Stimulated activated CD4-positive, alpha-beta T cell treated with anti-CD3 and anti-CD28 coated beads, Interleukin-1b, Interleukin-23, amount 100 ng/mL, for 1 hour (primary cell): ENCODE data around the gene NAIF1.
"Not testable (repeated sequence)": the region's sequence is repeated elsewhere in the genome, so short reads cannot be mapped to it uniquely, and the experiment has no call there.

ENCODE experiments used
- DNase-seq, 2 donors: peaks; one replicate each; pipeline ENCODE4 v3.0.0-alpha.2; 2020; ENCODE audit warnings: low read depth in 2 of 2

Gene NAIF1

GRCh38 chr9:128085943-128086342 lies 18.8 kb upstream of the NAIF1 start:
- DNase-seq, result no peak

GRCh38 chr9:128084746-128085145 lies 17.6 kb upstream of the NAIF1 start:
- DNase-seq, result no peak

DNA sequence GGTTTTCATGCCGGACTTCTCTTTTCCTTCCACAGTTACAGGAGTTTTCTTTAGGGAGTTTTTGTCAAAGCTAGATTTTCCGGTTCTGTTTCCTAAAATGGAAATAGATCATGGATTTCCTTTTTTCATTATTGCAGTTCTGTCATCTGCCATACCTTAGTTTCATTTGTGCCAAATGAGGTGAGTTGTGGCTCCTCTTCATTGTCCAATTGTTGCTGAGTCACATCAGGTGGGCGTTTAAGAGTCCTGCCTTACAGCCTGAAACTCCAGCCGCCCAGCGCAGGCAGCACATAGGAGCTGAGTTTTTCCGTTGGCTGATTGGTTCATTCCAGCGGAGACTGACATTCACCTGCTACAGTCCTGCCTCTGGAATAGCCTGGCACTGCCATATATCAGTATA lies 15.0 kb upstream of the NAIF1 start:
- DNase-seq, result no peak

GRCh38 chr9:128081056-128081455 lies 13.9 kb upstream of the NAIF1 start:
- no peak for DNase-seq

DNA sequence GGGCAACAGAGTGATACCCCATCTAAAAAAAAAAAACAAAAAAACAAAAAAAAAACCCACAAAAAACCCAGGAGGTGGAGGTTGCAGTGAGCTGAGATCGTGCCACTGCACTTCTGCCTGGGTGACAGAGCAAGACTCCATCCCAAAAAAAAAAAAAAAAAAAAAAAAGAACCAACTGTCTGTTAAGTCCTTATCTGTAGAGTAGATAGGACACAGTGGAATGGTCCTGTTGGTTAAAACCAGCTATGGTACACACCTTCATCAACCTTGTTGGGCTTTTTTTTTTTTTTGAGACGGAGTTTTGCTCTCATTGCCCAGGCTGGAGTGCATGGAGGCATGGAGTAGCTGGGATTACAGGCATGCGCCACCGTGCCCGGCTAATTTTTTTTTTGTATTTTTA lies 13.1 kb upstream of the NAIF1 start:
- DNase-seq, result no peak

DNA sequence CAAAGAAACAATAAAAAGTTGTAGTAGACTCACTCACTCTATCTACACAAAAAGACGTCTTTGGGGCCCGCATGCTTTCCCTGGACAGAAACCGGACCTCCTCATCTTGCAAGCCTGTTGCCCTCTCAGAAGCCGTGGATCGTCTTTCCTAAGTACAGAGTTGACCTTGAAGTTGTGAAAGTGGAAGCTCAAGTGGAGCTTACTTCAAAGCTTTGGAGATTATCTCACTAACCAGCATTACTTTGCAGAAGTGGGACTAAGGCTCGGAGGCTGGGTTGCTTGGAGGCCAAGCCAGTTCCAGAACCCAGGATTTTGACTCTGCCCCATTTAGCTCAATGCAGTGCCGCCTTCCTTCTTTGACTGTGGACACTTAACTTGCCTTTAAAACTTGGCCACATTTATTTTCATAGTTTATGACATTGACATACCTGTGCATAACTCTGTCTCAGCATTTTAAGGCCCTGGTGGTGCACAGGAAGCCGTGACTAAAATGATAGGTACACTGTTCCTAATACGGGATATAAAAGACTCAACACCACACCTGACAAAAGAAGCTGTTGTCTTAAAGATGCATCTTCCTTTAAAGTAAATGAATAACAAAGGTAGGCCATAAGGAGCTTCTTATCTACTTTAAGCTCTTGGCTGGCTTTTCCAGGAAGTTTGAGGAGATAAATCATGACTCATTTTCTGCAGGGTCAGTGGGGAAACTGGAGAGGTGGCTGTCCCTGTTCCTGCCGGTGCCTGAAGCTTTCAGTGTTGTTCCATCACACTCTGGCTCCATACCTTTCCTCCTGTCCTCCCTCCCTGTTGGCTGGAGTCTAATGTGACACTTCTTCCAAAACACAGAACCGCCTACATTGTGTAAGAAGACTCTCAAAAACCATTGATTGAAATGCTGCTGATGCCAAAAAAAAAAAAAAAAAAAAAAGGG lies 11.6 kb upstream of the NAIF1 start:
- DNase-seq, result no peak

- DNase-seq, result no peak
These were observed 10.9 kb upstream of the NAIF1 start for GRCh38 chr9:128077847-128078503.

- no peak for DNase-seq
These were observed 6.2 kb upstream of the NAIF1 start for GRCh38 chr9:128073253-128073886.

GRCh38 chr9:128072144-128073021 lies 5.3 kb upstream of the NAIF1 start:
- DNase-seq, result peak in 1 of 2 donors; percentile 33

DNA sequence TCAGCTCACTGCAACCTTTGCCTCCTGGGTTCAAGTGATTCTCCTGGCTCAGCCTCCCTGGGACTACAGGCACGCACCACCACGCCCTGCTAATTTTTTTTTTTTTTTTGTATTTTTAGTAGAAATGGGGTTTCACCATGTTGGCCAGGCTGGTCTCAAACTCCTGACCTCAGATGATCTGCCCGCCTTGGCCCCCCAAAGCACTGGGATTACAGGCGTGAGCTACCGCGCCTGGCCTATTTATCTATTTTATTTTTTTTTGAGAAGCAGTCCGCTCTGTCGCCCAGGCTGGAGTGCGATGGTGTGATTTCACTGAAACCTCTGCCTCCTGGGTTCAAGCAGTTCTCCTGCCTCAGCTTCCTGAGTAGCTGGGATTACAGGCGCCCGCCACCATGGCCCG lies 4.4 kb upstream of the NAIF1 start:
- DNase-seq, result not testable (repeated sequence)

GRCh38 chr9:128070874-128071273 lies 3.8 kb upstream of the NAIF1 start:
- no peak for DNase-seq

DNA sequence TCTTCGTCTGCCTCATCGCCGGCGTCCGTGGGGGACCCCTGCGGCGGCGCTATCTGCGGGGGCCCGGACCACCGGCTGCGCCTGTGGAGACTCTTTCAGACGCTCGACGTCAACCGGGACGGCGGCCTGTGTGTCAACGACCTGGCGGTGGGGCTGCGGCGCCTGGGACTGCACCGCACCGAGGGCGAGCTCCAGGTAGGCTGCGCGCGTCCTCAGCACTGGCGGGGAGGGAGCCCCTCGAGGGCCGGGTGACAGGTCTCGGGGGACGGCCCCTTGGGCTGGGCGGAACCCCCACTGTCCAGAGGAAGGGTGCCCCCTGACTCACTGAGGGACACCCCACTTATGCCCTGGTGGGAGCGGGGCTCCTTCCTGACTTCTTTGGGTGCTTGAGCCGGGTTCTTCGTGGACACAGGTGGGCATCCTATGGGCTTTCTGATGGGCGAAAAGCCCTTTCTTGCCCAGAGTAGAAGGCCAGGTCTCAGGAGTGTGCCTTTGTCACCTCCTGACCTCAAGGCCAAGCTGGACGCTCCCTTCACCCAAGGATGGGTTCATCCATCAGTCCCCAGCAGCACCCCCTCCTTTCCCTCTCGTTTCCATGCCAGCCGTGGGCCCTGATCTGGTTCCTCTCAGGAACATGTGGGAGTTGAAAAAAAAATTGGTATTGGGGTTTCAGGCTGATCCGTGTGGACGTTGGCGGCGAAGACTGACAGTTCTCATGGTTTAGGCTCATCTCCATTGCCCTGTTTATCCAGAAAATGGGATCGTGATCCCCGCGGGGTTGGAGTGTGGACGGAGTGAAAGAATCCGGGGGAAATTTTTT lies 1.5 kb upstream of the NAIF1 start:
- DNase-seq, result peak in 1 of 2 donors; percentile 17

GRCh38 chr9:128067645-128068385 lies 695 bp upstream of the NAIF1 start, which contains the start of gene SLC25A25:
Gene SLC25A25, plus strand, starts transcription at chr9:128068232. Its CDS starts 88 bp downstream, at chr9:128068320.
- peak; percentile 99 to 100 for DNase-seq

- no peak for DNase-seq
These were observed 1.0 kb downstream of the NAIF1 start for GRCh38 chr9:128065907-128066712.

GRCh38 chr9:128062846-128063831 lies 4.0 kb downstream of the NAIF1 start:
- no peak for DNase-seq

DNA sequence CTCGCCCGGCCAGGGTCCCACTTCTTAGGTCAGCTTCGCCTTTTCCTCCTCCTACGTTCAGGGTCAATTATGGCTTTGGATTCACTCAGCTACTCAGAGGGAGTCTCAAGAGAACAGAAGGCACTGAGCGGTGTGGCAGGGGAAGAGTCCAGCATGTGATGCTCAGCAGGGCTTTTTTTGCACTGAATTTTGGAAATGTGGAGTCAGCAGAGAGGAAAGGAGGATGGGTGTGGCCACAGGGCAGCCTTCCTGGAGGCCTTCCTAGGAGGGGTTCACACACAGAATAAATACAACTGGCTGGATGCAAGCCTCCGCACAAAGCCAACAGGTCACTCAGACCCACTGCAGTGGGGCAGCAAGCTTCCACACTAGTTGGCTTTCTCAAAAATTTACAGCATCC lies 4.8 kb downstream of the NAIF1 start:
- no peak for DNase-seq

GRCh38 chr9:128061275-128061960 lies 5.7 kb downstream of the NAIF1 start:
- DNase-seq, result no peak
